ENCODE data around the gene KATNBL1.

GRCh38 chr15:34259566-34259965 is 49.7 kb upstream of the KATNBL1 start:
- TF ChIP-seq POLR2AphosphoS5 (IDR thresholded peaks at IDR 0.05; ENCODE audit: insufficient read depth in 1 of 2, low read depth in 1 of 2) = no peak
- no peak for TF ChIP-seq CTCF (IDR thresholded peaks at IDR 0.05)
- TF ChIP-seq POLR2A (IDR thresholded peaks at IDR 0.05) = no peak

Measured in vagina (tissue), 2 donors.